Measurements from ENCODE around the gene NGB. TPM values are rescaled to one million over a fixed set of nuclear protein-coding genes. Genes with fewer than 3 reads are reported as not detected.

NGB gene
- total RNA-seq, 2 experiments from 2014 or later = not detected

GRCh38 chr14:77267937-77268699 is 2.9 kb downstream of the NGB start:
- ATAC-seq (ENCODE audit: poor library complexity) = no peak
- H3K4me1 ChIP-seq (ENCODE audit: insufficient read depth, low read length) = no peaks in the 10 kb centered on the region
- ChIA-PET POLR2A (no interaction called here), CTCF (no interaction called here)
- no peak overlapping the region for H3K27ac ChIP-seq (ENCODE audit: low read depth in 1 of 2, low read length in 2 of 2)
- H3K4me3 ChIP-seq (ENCODE audit: low read length) = no peak overlapping the region
- no peak overlapping the region for H3K4me3 Mint-ChIP-seq
- DNase-seq = no peak
- no peak for TF ChIP-seq CTCF (IDR thresholded peaks at IDR 0.05)
- intact Hi-C loops (cut with DNase I, micrococcal nuclease) = no loop called here
- no peak overlapping the region for H3K27ac Mint-ChIP-seq
- no peaks in the 10 kb centered on the region for H3K36me3 Mint-ChIP-seq (ENCODE audit: low read depth)
- no peaks in the 10 kb centered on the region for H3K9me3 Mint-ChIP-seq
- H3K4me1 Mint-ChIP-seq (ENCODE audit: low read depth) = no peaks in the 10 kb centered on the region
- H3K27me3 Mint-ChIP-seq = peaks cover 40% of the 10 kb centered on the region
- no peaks in the 10 kb centered on the region for H3K36me3 ChIP-seq (ENCODE audit: insufficient read depth, low read length)
- H3K27me3 ChIP-seq (ENCODE audit: control insufficient read depth in 1 of 2, insufficient read depth in 2 of 2, low read length in 2 of 2) = peaks cover 22 to 36% of the 10 kb centered on the region in 2 experiments
- peaks cover 0 to 4% of the 10 kb centered on the region in 2 experiments for H3K9me3 ChIP-seq (ENCODE audit: control insufficient read depth in 1 of 2, insufficient read depth in 1 of 2, low read length in 2 of 2)

- Mint-ChIP-seq H3K27me3 (peaks cover 37% of the 10 kb centered on the region), H3K36me3 (ENCODE audit: low read depth) (no peaks in the 10 kb centered on the region), H3K4me3 (no peak overlapping the region), H3K9me3 (no peaks in the 10 kb centered on the region), H3K4me1 (ENCODE audit: low read depth) (no peaks in the 10 kb centered on the region), H3K27ac (no peak overlapping the region)
- ATAC-seq (ENCODE audit: poor library complexity) (no peak), DNase-seq (no peak)
- Histone ChIP-seq H3K9me3 (ENCODE audit: control insufficient read depth in 1 of 2, insufficient read depth in 1 of 2, low read length in 2 of 2) (peaks cover 0 to 4% of the 10 kb centered on the region in 2 experiments), H3K27me3 (ENCODE audit: control insufficient read depth in 1 of 2, insufficient read depth in 2 of 2, low read length in 2 of 2) (peaks cover 17 to 24% of the 10 kb centered on the region in 2 experiments), H3K27ac (ENCODE audit: low read depth in 1 of 2, low read length in 2 of 2) (no peak overlapping the region), H3K4me3 (ENCODE audit: low read length) (no peak overlapping the region), H3K4me1 (ENCODE audit: insufficient read depth, low read length) (no peaks in the 10 kb centered on the region), H3K36me3 (ENCODE audit: insufficient read depth, low read length) (no peaks in the 10 kb centered on the region)
- ChIA-PET CTCF (no interaction called here), POLR2A (no interaction called here)
- intact Hi-C loops (cut with DNase I, micrococcal nuclease) = no loop called here
- no peak for TF ChIP-seq CTCF (IDR thresholded peaks at IDR 0.05)
Observed at GRCh38 chr14:77266336-77266735, 4.7 kb downstream of the NGB start.

- no peak overlapping the region for H3K4me3 ChIP-seq (ENCODE audit: low read length)
- CTCF ChIA-PET = no interaction called here
- peaks cover 40% of the 10 kb centered on the region for H3K27me3 Mint-ChIP-seq
- intact Hi-C loops (cut with DNase I, micrococcal nuclease) = no loop called here
- no peak for DNase-seq
- ATAC-seq (ENCODE audit: poor library complexity) = no peak
- no peaks in the 10 kb centered on the region for H3K4me1 Mint-ChIP-seq (ENCODE audit: low read depth)
- no peaks in the 10 kb centered on the region for H3K36me3 Mint-ChIP-seq (ENCODE audit: low read depth)
- peaks cover 0 to 4% of the 10 kb centered on the region in 2 experiments for H3K9me3 ChIP-seq (ENCODE audit: control insufficient read depth in 1 of 2, insufficient read depth in 1 of 2, low read length in 2 of 2)
- peaks cover 17 to 19% of the 10 kb centered on the region in 2 experiments for H3K27me3 ChIP-seq (ENCODE audit: control insufficient read depth in 1 of 2, insufficient read depth in 2 of 2, low read length in 2 of 2)
- no peak overlapping the region for H3K27ac Mint-ChIP-seq
- H3K4me1 ChIP-seq (ENCODE audit: insufficient read depth, low read length) = no peaks in the 10 kb centered on the region
- no peaks in the 10 kb centered on the region for H3K36me3 ChIP-seq (ENCODE audit: insufficient read depth, low read length)
- POLR2A ChIA-PET = no interaction called here
- H3K27ac ChIP-seq (ENCODE audit: low read depth in 1 of 2, low read length in 2 of 2) = no peak overlapping the region
- no peak overlapping the region for H3K4me3 Mint-ChIP-seq
- no peaks in the 10 kb centered on the region for H3K9me3 Mint-ChIP-seq
- TF ChIP-seq CTCF (IDR thresholded peaks at IDR 0.05) = no peak
Observed at GRCh38 chr14:77265561-77266335, 5.3 kb downstream of the NGB start.
